NOMO-1 treated with DMSO at 0.1 percent for 48 hours (cell line): ENCODE results near the gene PCBP3.
"Not testable (repeated sequence)": the region's sequence is repeated elsewhere in the genome, so short reads cannot be mapped to it uniquely, and the experiment has no call there.

Source experiments
- DNase-seq: peaks from one replicate; lab custom pipeline; 2025; ENCODE audit not compliant: unreplicated experiment; lab: John Stamatoyannopoulos, UW

Gene PCBP3

GRCh38 chr21:45823100-45823681 lies 179.7 kb downstream of the PCBP3 start:
- DNase-seq, result no peak

- no peak for DNase-seq
Measured at GRCh38 chr21:45824546-45825215, 181.2 kb downstream of the PCBP3 start.

GRCh38 chr21:45825219-45825618 lies 181.7 kb downstream of the PCBP3 start:
- DNase-seq, result no peak

- DNase-seq, result no peak
Measured at GRCh38 chr21:45826676-45827301, 183.3 kb downstream of the PCBP3 start.

GRCh38 chr21:45827302-45827692 lies 183.8 kb downstream of the PCBP3 start:
- peak; percentile 68 for DNase-seq

GRCh38 chr21:45827881-45828579 lies 184.5 kb downstream of the PCBP3 start:
- DNase-seq, result no peak

- no peak for DNase-seq
Measured at GRCh38 chr21:45828580-45829570, 185.3 kb downstream of the PCBP3 start.

- DNase-seq, result no peak
Measured at GRCh38 chr21:45829668-45830067, 186.1 kb downstream of the PCBP3 start.

- no peak for DNase-seq
Measured at GRCh38 chr21:45830221-45830640, 186.7 kb downstream of the PCBP3 start.

GRCh38 chr21:45830720-45831366 lies 187.3 kb downstream of the PCBP3 start:
- no peak for DNase-seq

GRCh38 chr21:45831991-45832740 lies 188.6 kb downstream of the PCBP3 start:
- no peak for DNase-seq

- not testable (repeated sequence) for DNase-seq
Measured at GRCh38 chr21:45832741-45833235, 189.3 kb downstream of the PCBP3 start.

GRCh38 chr21:45833414-45833813 lies 189.9 kb downstream of the PCBP3 start:
- DNase-seq, result no peak

- DNase-seq, result no peak
Measured at GRCh38 chr21:45834026-45834715, 190.6 kb downstream of the PCBP3 start.

- no peak for DNase-seq
Measured at GRCh38 chr21:45834821-45835293, 191.3 kb downstream of the PCBP3 start.

GRCh38 chr21:45835301-45836267 lies 192.1 kb downstream of the PCBP3 start:
- DNase-seq, result no peak

GRCh38 chr21:45836268-45836655 lies 192.7 kb downstream of the PCBP3 start:
- no peak for DNase-seq
